WTC11 (cell line): ENCODE data around the gene ROPN1L. TPM values are rescaled to one million over a fixed set of nuclear protein-coding genes. Genes with fewer than 3 reads are reported as not detected.

ENCODE experiments used
- ATAC-seq: fragments of 200-7000 bp; cut with Tn5 transposase; 2 replicates; pipeline ENCODE4 v1.10.0; 2021; ENCODE audit warnings: mild to moderate bottlenecking, moderate library complexity
- CTCF ChIA-PET: fragments of 300-600 bp; sonication (Branson Sonifier 250); formaldehyde crosslinking; loops from one replicate; lab custom pipeline; 2021; ENCODE audit warnings: antibody characterized with exemption; lab: Charles Lee
- POLR2A ChIA-PET: fragments of 350-600 bp; sonication (Branson Sonifier 250); formaldehyde crosslinking; loops from one replicate; lab custom pipeline; 2021; ENCODE audit warnings: antibody characterized with exemption; lab: Charles Lee
- DNase-seq: peaks from one replicate; pipeline ENCODE4 v3.0.0; 2021; ENCODE audit warnings: low spot score
- H3K27ac Mint-ChIP-seq: 2 replicates; pipeline ENCODE4 v1.8.0; 2021; ENCODE audit warnings: mixed read lengths
- H3K27me3 Mint-ChIP-seq: 2 replicates; pipeline ENCODE4 v1.8.0; 2021; ENCODE audit warnings: low read depth, mild to moderate bottlenecking, moderate library complexity, mixed read lengths
- H3K36me3 Mint-ChIP-seq: 2 replicates; pipeline ENCODE4 v1.8.0; 2021; ENCODE audit warnings: mixed read lengths
- H3K4me1 Mint-ChIP-seq: 2 replicates; pipeline ENCODE4 v1.8.0; 2022; ENCODE audit warnings: mixed read lengths
- H3K4me3 Mint-ChIP-seq: 2 replicates; pipeline ENCODE4 v1.8.0; 2021; ENCODE audit warnings: mild to moderate bottlenecking, moderate library complexity, mixed read lengths
- H3K9me3 Mint-ChIP-seq: 2 replicates; pipeline ENCODE4 v1.8.0; 2021; ENCODE audit warnings: mixed read lengths
- FOXJ3 ChIP-seq: sonication (generic); formaldehyde crosslinking; IDR thresholded peaks from 2 replicates; pipeline ENCODE4 v1.9.0; 2021; ENCODE audit warnings: missing genetic modification reagents, mild to moderate bottlenecking, borderline replicate concordance
- FOXP1 ChIP-seq: sonication (generic); formaldehyde crosslinking; IDR thresholded peaks from 2 replicates; pipeline ENCODE4 v1.8.0; 2022; ENCODE audit warnings: missing genetic modification reagents, mild to moderate bottlenecking, moderate library complexity, borderline replicate concordance
- GABPB1 ChIP-seq: sonication (generic); formaldehyde crosslinking; IDR thresholded peaks from 2 replicates; pipeline ENCODE4 v1.8.1; 2023; ENCODE audit warnings: mild to moderate bottlenecking, missing genetic modification reagents
- NFYB ChIP-seq: sonication (generic); formaldehyde crosslinking; conservative IDR thresholded peaks from 2 replicates; pipeline ENCODE4 v1.8.0; 2022; ENCODE audit warnings: low read depth, missing genetic modification reagents
- NR3C1 ChIP-seq: sonication (generic); formaldehyde crosslinking; conservative IDR thresholded peaks from 2 replicates; pipeline ENCODE4 v1.8.1; 2023; ENCODE audit warnings: low read depth, mild to moderate bottlenecking, missing genetic modification reagents
- PRRX2 ChIP-seq: fragments of 250-450 bp; sonication (Bioruptor Pico); IDR thresholded peaks from 2 replicates; pipeline ENCODE4 v1.8.0; 2021; ENCODE audit warnings: mild to moderate bottlenecking
- RELA ChIP-seq: sonication (generic); formaldehyde crosslinking; IDR thresholded peaks from 2 replicates; pipeline ENCODE4 v1.8.1; 2022; ENCODE audit warnings: missing genetic modification reagents, mild to moderate bottlenecking, borderline replicate concordance
- RORB ChIP-seq: fragments of 250-450 bp; sonication (Bioruptor Pico); IDR thresholded peaks from 2 replicates; pipeline ENCODE4 v1.9.0; 2021; ENCODE audit warnings: mild to moderate bottlenecking
- TEAD1 ChIP-seq: sonication (generic); formaldehyde crosslinking; IDR thresholded peaks from 2 replicates; pipeline ENCODE4 v1.8.0; 2022; ENCODE audit warnings: mild to moderate bottlenecking, missing genetic modification reagents
- TP53 ChIP-seq: sonication (generic); formaldehyde crosslinking; IDR thresholded peaks from 2 replicates; pipeline ENCODE4 v1.8.1; 2023; ENCODE audit warnings: mild to moderate bottlenecking, missing genetic modification reagents
- ZNF121 ChIP-seq: sonication (generic); formaldehyde crosslinking; IDR thresholded peaks from 2 replicates; pipeline ENCODE4 v1.8.0; 2023; ENCODE audit warnings: missing genetic modification reagents
- ZNF671 ChIP-seq: fragments of 250-450 bp; sonication (Bioruptor Pico); IDR thresholded peaks from 2 replicates; pipeline ENCODE4 v1.8.0; 2021; ENCODE audit warnings: mild to moderate bottlenecking
- total RNA-seq: library from RNA; stranded (reverse); gene quantifications from 3 replicates; pipeline ENCODE4 v1.2.3, GENCODE V29; 2021
- TF ChIP-seq, protein P1 (sequence below): sonication (generic); formaldehyde crosslinking; IDR thresholded peaks from 2 replicates; pipeline ENCODE4 v1.8.1; 2023; ENCODE audit warnings: mild to moderate bottlenecking, missing genetic modification reagents, borderline replicate concordance
- TF ChIP-seq, protein P2 (sequence below): sonication (generic); formaldehyde crosslinking; IDR thresholded peaks from 2 replicates; pipeline ENCODE4 v1.8.1; 2022; ENCODE audit warnings: mild to moderate bottlenecking, moderate library complexity, missing genetic modification reagents
- TF ChIP-seq, protein P3 (sequence below): sonication (generic); formaldehyde crosslinking; conservative IDR thresholded peaks from 2 replicates; pipeline ENCODE4 v1.8.1; 2023; ENCODE audit warnings: mild to moderate bottlenecking, low read depth, missing genetic modification reagents, moderate library complexity
- TF ChIP-seq, protein P4 (sequence below): fragments of 250-450 bp; sonication (Bioruptor Pico); IDR thresholded peaks from 2 replicates; pipeline ENCODE4 v1.9.0; 2021; ENCODE audit warnings: moderate library complexity, mild to moderate bottlenecking, inconsistent platforms, borderline replicate concordance
- TF ChIP-seq, protein P5 (sequence below): fragments of 250-450 bp; sonication (Bioruptor Pico); conservative IDR thresholded peaks from 2 replicates; pipeline ENCODE4 v1.9.0; 2021; ENCODE audit warnings: mild to moderate bottlenecking
- TF ChIP-seq, protein P6 (sequence below): fragments of 250-450 bp; sonication (Bioruptor Pico); IDR thresholded peaks from 2 replicates; pipeline ENCODE4 v2.1.2; 2022; ENCODE audit warnings: mild to moderate bottlenecking, moderate library complexity
- TF ChIP-seq, protein P7 (sequence below): sonication (generic); formaldehyde crosslinking; IDR thresholded peaks from 2 replicates; pipeline ENCODE4 v1.8.1; 2023; ENCODE audit warnings: mild to moderate bottlenecking, missing genetic modification reagents

The ROPN1L gene
- total RNA-seq, 1 experiment from 2014 or later: not detected

DNA sequence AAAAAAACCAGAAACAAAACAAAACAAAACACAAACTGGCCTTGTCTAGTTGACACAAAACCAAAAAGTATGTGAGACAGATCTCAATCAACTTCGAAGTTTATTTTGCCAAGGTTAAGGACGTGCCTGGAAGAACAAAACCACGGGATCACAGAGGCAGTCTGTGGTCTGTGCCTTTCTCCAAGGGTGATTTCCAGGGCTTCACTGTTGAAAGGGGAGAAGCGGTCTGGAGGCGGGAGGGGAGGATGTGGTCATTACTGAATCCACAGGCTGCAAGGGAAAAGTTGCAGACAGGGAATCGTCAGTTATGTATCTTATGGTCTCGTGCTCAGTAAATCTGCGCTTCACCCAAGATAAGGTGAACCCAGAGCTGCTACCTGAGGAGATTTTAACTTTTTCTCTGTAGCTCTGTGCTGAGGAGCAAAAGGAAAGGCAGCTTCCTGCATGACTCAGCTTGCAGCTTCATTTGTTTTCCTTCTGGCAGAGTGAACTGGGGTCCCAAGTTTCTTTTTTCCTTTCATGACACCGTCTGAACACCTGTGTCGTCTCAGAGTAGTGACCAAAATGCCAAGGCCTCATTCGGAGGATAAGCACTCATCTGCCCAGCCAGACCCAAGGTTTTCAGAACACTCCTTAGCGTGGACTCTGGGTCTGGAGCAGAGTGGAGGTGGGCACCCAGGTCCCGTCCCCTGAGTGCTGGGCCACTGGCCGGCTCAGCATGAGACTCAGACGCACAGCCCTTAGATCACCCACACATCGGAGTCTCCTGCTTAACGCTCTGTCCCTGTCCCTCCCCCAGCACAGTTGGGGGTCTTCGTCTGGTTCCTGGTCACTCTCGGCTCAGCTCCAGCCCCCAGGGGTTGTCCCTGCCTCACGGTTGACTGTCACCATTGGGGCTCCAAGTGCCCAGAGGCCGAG lies 25.9 kb downstream of the ROPN1L start (continued):
- TF ChIP-seq, protein P1, sequence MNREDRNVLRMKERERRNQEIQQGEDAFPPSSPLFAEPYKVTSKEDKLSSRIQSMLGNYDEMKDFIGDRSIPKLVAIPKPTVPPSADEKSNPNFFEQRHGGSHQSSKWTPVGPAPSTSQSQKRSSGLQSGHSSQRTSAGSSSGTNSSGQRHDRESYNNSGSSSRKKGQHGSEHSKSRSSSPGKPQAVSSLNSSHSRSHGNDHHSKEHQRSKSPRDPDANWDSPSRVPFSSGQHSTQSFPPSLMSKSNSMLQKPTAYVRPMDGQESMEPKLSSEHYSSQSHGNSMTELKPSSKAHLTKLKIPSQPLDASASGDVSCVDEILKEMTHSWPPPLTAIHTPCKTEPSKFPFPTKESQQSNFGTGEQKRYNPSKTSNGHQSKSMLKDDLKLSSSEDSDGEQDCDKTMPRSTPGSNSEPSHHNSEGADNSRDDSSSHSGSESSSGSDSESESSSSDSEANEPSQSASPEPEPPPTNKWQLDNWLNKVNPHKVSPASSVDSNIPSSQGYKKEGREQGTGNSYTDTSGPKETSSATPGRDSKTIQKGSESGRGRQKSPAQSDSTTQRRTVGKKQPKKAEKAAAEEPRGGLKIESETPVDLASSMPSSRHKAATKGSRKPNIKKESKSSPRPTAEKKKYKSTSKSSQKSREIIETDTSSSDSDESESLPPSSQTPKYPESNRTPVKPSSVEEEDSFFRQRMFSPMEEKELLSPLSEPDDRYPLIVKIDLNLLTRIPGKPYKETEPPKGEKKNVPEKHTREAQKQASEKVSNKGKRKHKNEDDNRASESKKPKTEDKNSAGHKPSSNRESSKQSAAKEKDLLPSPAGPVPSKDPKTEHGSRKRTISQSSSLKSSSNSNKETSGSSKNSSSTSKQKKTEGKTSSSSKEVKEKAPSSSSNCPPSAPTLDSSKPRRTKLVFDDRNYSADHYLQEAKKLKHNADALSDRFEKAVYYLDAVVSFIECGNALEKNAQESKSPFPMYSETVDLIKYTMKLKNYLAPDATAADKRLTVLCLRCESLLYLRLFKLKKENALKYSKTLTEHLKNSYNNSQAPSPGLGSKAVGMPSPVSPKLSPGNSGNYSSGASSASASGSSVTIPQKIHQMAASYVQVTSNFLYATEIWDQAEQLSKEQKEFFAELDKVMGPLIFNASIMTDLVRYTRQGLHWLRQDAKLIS (CRISPR knock-in tag): no peak
- TF ChIP-seq, protein P2, sequence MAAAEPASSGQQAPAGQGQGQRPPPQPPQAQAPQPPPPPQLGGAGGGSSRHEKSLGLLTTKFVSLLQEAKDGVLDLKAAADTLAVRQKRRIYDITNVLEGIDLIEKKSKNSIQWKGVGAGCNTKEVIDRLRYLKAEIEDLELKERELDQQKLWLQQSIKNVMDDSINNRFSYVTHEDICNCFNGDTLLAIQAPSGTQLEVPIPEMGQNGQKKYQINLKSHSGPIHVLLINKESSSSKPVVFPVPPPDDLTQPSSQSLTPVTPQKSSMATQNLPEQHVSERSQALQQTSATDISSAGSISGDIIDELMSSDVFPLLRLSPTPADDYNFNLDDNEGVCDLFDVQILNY: 0 out of 2 replicates have a peak, but pooled peaks have one; percentile 50
- TF ChIP-seq, protein P3, sequence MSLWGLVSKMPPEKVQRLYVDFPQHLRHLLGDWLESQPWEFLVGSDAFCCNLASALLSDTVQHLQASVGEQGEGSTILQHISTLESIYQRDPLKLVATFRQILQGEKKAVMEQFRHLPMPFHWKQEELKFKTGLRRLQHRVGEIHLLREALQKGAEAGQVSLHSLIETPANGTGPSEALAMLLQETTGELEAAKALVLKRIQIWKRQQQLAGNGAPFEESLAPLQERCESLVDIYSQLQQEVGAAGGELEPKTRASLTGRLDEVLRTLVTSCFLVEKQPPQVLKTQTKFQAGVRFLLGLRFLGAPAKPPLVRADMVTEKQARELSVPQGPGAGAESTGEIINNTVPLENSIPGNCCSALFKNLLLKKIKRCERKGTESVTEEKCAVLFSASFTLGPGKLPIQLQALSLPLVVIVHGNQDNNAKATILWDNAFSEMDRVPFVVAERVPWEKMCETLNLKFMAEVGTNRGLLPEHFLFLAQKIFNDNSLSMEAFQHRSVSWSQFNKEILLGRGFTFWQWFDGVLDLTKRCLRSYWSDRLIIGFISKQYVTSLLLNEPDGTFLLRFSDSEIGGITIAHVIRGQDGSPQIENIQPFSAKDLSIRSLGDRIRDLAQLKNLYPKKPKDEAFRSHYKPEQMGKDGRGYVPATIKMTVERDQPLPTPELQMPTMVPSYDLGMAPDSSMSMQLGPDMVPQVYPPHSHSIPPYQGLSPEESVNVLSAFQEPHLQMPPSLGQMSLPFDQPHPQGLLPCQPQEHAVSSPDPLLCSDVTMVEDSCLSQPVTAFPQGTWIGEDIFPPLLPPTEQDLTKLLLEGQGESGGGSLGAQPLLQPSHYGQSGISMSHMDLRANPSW (CRISPR knock-in tag): no peak
- TF ChIP-seq RORB (CRISPR knock-in tag) (no peak), TP53 (no peak), FOXP1 (CRISPR knock-in tag) (0 out of 2 replicates have a peak, but pooled peaks have one; percentile 26), NR3C1 (CRISPR knock-in tag) (no peak), TEAD1 (no peak), ZNF121 (CRISPR knock-in tag) (no peak)

DNA sequence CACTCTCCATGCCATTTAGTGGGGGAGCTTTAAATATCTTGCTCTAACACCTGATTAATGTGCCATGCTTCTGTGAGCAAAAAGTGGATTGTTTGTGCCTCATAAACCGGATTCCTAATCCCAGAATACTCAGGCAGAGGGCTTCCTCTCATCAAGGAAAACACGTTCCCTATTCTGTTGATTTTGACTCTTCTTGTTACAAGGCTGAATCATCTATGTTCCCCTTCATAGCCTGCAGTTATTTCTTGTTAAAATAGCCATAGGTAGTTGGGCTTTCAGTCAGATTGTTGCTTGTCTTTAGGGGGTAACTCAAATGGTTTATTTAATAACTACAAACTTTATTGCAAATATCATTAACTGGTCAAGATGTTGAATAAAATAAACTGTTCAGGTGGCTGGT lies 26.6 kb downstream of the ROPN1L start:
- H3K4me1 Mint-ChIP-seq: peaks cover 22% of the 10 kb centered on the region
- no peak for DNase-seq
- ChIA-PET CTCF (interaction anchor here (1.0 to 1.5 kb wide), 3 partner anchors 10 to 160 kb away, joined by 3 to 5 read pairs (median 4); no protein-coding TSS in a partner anchor), POLR2A (no interaction called here)
- no peak overlapping the region for H3K4me3 Mint-ChIP-seq
- H3K27me3 Mint-ChIP-seq: no peaks in the 10 kb centered on the region
- ATAC-seq: no peak
- peak overlapping the region; percentile 61; the same call in 1 of the 2 replicates for H3K27ac Mint-ChIP-seq
- H3K36me3 Mint-ChIP-seq: no peaks in the 10 kb centered on the region
- H3K9me3 Mint-ChIP-seq: peaks cover 3% of the 10 kb centered on the region; the same call in 1 of the 2 replicates
- TF ChIP-seq FOXJ3 (CRISPR knock-in tag) (no peak), RELA (CRISPR knock-in tag) (no peak), GABPB1 (CRISPR knock-in tag) (no peak), PRRX2 (CRISPR knock-in tag) (no peak), ZNF671 (CRISPR knock-in tag) (no peak), NFYB (CRISPR knock-in tag) (no peak)
- TF ChIP-seq, protein P4, sequence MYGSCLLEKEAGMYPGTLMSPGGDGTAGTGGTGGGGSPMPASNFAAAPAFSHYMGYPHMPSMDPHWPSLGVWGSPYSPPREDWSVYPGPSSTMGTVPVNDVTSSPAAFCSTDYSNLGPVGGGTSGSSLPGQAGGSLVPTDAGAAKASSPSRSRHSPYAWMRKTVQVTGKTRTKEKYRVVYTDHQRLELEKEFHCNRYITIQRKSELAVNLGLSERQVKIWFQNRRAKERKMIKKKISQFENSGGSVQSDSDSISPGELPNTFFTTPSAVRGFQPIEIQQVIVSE (CRISPR knock-in tag): no peak
- TF ChIP-seq, protein P5, sequence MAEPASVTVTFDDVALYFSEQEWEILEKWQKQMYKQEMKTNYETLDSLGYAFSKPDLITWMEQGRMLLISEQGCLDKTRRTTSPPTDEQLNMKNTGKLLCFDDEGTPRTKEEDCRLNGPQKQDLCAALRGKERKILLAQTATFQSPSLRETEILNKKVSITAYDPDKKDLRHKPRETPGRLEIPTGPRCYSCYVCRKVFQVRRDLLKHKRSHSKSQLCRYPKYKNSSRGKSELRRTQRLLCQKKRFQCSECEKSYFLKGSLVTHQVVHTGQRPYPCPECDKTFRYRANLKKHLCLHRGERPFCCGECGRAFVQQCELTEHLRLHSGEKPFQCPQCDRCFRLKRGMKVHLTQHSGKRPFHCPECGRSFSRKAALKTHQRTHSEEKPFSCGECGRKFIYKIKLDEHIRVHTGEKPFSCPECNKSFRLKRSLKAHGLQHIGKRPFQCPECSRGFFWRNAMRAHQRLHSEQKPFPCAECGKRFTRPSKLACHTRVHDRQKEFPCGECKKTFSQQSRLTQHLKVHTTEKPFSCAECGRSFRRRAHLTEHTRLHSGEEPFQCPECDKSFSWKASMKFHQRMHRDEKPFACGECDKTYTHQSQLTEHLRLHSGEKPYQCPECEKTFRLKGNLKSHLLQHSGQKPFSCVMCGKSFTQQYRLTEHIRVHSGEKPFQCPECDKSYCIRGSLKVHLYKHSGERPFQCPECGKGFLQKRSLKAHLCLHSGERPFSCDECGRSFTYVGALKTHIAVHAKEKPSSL (CRISPR knock-in tag): no peak
- TF ChIP-seq, protein P6, sequence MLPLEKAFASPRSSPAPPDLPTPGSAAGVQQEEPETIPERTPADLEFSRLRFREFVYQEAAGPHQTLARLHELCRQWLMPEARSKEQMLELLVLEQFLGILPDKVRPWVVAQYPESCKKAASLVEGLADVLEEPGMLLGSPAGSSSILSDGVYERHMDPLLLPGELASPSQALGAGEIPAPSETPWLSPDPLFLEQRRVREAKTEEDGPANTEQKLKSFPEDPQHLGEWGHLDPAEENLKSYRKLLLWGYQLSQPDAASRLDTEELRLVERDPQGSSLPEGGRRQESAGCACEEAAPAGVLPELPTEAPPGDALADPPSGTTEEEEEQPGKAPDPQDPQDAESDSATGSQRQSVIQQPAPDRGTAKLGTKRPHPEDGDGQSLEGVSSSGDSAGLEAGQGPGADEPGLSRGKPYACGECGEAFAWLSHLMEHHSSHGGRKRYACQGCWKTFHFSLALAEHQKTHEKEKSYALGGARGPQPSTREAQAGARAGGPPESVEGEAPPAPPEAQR (CRISPR knock-in tag): no peak
- TF ChIP-seq, protein P7, sequence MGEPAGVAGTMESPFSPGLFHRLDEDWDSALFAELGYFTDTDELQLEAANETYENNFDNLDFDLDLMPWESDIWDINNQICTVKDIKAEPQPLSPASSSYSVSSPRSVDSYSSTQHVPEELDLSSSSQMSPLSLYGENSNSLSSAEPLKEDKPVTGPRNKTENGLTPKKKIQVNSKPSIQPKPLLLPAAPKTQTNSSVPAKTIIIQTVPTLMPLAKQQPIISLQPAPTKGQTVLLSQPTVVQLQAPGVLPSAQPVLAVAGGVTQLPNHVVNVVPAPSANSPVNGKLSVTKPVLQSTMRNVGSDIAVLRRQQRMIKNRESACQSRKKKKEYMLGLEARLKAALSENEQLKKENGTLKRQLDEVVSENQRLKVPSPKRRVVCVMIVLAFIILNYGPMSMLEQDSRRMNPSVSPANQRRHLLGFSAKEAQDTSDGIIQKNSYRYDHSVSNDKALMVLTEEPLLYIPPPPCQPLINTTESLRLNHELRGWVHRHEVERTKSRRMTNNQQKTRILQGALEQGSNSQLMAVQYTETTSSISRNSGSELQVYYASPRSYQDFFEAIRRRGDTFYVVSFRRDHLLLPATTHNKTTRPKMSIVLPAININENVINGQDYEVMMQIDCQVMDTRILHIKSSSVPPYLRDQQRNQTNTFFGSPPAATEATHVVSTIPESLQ (CRISPR knock-in tag): no peak
